Thyroid gland (tissue), 4 donors: ENCODE results near the gene CDKN2A. TPM values are rescaled to one million over a fixed set of nuclear protein-coding genes. Genes with fewer than 3 reads are reported as not detected.

ENCODE experiments used
- DNase-seq, 2 donors: peaks; one replicate each; pipeline ENCODE4 v3.0.0-alpha.2; 2019
- H3K27ac ChIP-seq, 3 donors: fragments of 200-600 bp; sonication (generic); 1 replicate in 2 of 3; 2 replicates in 1 of 3; pipeline ENCODE4 v1.5.1; 2016 to 2019; ENCODE audit warnings: mild to moderate bottlenecking in 1 of 3, moderate library complexity in 1 of 3
- H3K27me3 ChIP-seq: fragments of 200-600 bp; sonication (generic); one replicate; pipeline ENCODE4 v1.5.1; 2019
- H3K36me3 ChIP-seq, 2 donors: fragments of 200-600 bp; sonication (generic); one replicate each; pipeline ENCODE4 v1.5.1; 2016 to 2019
- H3K4me1 ChIP-seq, 2 donors: fragments of 200-600 bp; sonication (generic); one replicate each; pipeline ENCODE4 v1.5.1; 2017 to 2019
- H3K4me3 ChIP-seq, 3 donors: fragments of 200-600 bp; sonication (generic); replicated peaks in 1 of 3; 1 replicate in 2 of 3; 2 replicates in 1 of 3; pipeline ENCODE4 v1.5.1; 2016; ENCODE audit warnings: mild to moderate bottlenecking in 1 of 3
- H3K9me3 ChIP-seq: fragments of 200-600 bp; sonication (generic); one replicate; pipeline ENCODE4 v1.5.1; 2017
- POLR2A ChIP-seq, 2 donors: fragments of 450-650 bp; IDR thresholded peaks; one replicate each; pipeline ENCODE4 v1.6.1; 2017; ENCODE audit warnings: antibody characterized with exemption in 2 of 2, mild to moderate bottlenecking in 2 of 2, moderate library complexity in 1 of 2
- WGBS, 2 donors: methylation state at CpG; one replicate each; pipeline ENCODE4 v1.1.5; 2017; 5-methylcytosine and 5-hydroxymethylcytosine counted together
- intact Hi-C: fragments of 100-400 bp; cut with DNase I; formaldehyde crosslinking; loops from one replicate; pipeline ENCODE4 v1.15.1; 2023
- total RNA-seq, 4 donors: library from RNA; depleted of rRNA; stranded (reverse); fragments of >200 nt; gene quantifications; one replicate each; pipeline ENCODE4 v1.2.3, GENCODE V29; 2016
- TF ChIP-seq, protein P1 (sequence below), 6 experiments: fragments of 200-600 bp in 3 of 6; fragments of 450-650 bp in 3 of 6; sonication (generic) in 3 of 6; IDR thresholded peaks; one replicate each; pipeline ENCODE4 v1.5.1; 2016 to 2019; ENCODE audit warnings: antibody characterized with exemption in 6 of 6, mild to moderate bottlenecking in 2 of 6, inconsistent platforms in 1 of 6, moderate library complexity in 1 of 6

CDKN2A gene
- total RNA-seq, 4 donors from 2014 or later = 1.9 to 2.3 (median 2.1) TPM; not detected in 1

- 3 to 4% methylated on average over 38 to 42 of the region's 51 CpGs for WGBS, 2 donors
- Histone ChIP-seq H3K27me3 (peaks cover 70% of the 10 kb centered on the region), H3K4me3 (peak overlapping the region in 2 of 3 donors; percentile 9 to 39), H3K4me1 (peaks cover 10 to 17% of the 10 kb centered on the region in 2 donors), H3K27ac (no peak overlapping the region), H3K36me3 (no peaks in the 10 kb centered on the region), H3K9me3 (no peaks in the 10 kb centered on the region)
- peak; percentile 14 to 19 for DNase-seq
- intact Hi-C loops = loop anchor here (10.0 kb wide), 1 partner anchor 50 kb away; no protein-coding TSS in a partner anchor
- TF ChIP-seq, protein P1, sequence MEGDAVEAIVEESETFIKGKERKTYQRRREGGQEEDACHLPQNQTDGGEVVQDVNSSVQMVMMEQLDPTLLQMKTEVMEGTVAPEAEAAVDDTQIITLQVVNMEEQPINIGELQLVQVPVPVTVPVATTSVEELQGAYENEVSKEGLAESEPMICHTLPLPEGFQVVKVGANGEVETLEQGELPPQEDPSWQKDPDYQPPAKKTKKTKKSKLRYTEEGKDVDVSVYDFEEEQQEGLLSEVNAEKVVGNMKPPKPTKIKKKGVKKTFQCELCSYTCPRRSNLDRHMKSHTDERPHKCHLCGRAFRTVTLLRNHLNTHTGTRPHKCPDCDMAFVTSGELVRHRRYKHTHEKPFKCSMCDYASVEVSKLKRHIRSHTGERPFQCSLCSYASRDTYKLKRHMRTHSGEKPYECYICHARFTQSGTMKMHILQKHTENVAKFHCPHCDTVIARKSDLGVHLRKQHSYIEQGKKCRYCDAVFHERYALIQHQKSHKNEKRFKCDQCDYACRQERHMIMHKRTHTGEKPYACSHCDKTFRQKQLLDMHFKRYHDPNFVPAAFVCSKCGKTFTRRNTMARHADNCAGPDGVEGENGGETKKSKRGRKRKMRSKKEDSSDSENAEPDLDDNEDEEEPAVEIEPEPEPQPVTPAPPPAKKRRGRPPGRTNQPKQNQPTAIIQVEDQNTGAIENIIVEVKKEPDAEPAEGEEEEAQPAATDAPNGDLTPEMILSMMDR (IDR thresholded peaks at IDR 0.05) = no peak
These were observed 19.3 kb downstream of the CDKN2A start for GRCh38 chr9:21974722-21975409.

DNA sequence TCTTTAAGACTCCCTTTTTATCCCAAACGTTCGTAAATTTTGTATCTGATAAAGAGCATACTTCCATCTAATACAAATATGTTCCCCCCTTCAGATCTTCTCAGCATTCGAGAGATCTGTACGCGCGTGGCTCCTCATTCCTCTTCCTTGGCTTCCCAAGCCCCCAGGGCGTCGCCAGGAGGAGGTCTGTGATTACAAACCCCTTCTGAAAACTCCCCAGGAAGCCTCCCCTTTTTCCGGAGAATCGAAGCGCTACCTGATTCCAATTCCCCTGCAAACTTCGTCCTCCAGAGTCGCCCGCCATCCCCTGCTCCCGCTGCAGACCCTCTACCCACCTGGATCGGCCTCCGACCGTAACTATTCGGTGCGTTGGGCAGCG is 19.9 kb downstream of the CDKN2A start:
- H3K36me3 ChIP-seq = no peaks in the 10 kb centered on the region
- H3K4me1 ChIP-seq = peaks cover 10 to 17% of the 10 kb centered on the region in 2 donors
- TF ChIP-seq, protein P1 (IDR thresholded peaks at IDR 0.05) = no peak
- no peak for TF ChIP-seq POLR2A (IDR thresholded peaks at IDR 0.05)
- H3K27ac ChIP-seq = no peak overlapping the region
- no peaks in the 10 kb centered on the region for H3K9me3 ChIP-seq
- WGBS, 2 donors = 6 to 7% methylated on average over 21 of the region's 21 CpGs
- H3K27me3 ChIP-seq = peaks cover 75% of the 10 kb centered on the region
- intact Hi-C loops = loop anchor here (10.0 kb wide), 1 partner anchor 50 kb away; no protein-coding TSS in a partner anchor
- H3K4me3 ChIP-seq = peak overlapping the region in 2 of 3 donors; percentile 9 to 39
- DNase-seq = no peak

DNA sequence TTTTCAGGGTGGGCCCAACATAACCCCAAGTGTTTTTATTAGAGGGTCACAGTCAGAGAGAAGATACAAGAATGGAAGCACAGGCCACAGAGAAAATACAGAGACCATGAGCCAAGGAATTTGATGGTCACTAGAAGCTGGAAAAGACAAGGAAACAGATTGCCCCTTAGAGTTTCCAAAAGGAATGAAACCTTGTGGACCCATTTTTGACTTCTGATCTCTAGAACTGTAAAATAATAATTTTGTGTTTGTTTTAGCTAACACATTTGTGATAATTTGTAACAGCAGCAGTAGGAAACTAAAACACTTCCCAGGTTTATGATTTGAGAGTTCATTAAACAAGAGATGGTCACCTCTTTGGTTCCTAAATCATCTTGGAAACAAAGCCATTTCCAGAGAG is 21.8 kb downstream of the CDKN2A start:
- intact Hi-C loops = loop anchor here (10.0 kb wide), 1 partner anchor 52 kb away; no protein-coding TSS in a partner anchor
- H3K4me3 ChIP-seq = no peak overlapping the region
- H3K36me3 ChIP-seq = no peaks in the 10 kb centered on the region
- no peak overlapping the region for H3K27ac ChIP-seq
- H3K27me3 ChIP-seq = peaks cover 81% of the 10 kb centered on the region
- peaks cover 10 to 17% of the 10 kb centered on the region in 2 donors for H3K4me1 ChIP-seq
- no peak for DNase-seq
- H3K9me3 ChIP-seq = no peaks in the 10 kb centered on the region
- TF ChIP-seq, protein P1 (IDR thresholded peaks at IDR 0.05) = no peak
- no peak for TF ChIP-seq POLR2A (IDR thresholded peaks at IDR 0.05)

DNA sequence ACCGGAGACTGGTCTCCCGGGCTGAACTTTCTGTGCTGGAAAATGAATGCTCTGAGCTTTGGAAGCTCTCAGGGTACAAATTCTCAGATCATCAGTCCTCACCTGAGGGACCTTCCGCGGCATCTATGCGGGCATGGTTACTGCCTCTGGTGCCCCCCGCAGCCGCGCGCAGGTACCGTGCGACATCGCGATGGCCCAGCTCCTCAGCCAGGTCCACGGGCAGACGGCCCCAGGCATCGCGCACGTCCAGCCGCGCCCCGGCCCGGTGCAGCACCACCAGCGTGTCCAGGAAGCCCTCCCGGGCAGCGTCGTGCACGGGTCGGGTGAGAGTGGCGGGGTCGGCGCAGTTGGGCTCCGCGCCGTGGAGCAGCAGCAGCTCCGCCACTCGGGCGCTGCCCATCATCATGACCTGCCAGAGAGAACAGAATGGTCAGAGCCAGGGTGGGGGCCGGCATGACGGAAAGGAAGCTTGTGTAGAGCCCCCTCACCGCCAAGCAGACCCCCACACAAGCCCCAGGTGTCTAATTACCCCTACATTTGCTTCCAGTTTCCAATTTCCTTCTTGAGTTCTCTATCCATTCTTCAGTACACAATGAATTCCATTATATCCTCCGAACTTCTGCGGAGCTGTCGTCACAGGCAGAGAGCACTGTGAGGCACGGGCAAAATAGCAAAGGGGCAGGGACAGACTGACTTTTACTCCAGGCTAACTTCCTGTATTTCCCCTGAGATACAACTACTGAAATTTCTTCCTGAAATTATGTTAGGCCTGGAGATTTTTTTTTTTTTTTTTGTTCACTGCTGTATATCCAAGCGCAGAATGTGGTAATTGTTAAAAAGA is 23.2 kb downstream of the CDKN2A start:
- H3K4me3 ChIP-seq = no peak overlapping the region
- no peaks in the 10 kb centered on the region for H3K9me3 ChIP-seq
- TF ChIP-seq POLR2A (IDR thresholded peaks at IDR 0.05) = no peak
- TF ChIP-seq, protein P1 (IDR thresholded peaks at IDR 0.05) = no peak
- H3K4me1 ChIP-seq = peaks cover 10 to 17% of the 10 kb centered on the region in 2 donors
- WGBS, 2 donors = 7 to 10% methylated on average over 16 to 18 of the region's 45 CpGs
- no peaks in the 10 kb centered on the region for H3K36me3 ChIP-seq
- H3K27me3 ChIP-seq = peaks cover 85% of the 10 kb centered on the region
- no peak for DNase-seq
- intact Hi-C loops = loop anchor here (10.0 kb wide), 1 partner anchor 54 kb away; no protein-coding TSS in a partner anchor
- no peak overlapping the region for H3K27ac ChIP-seq
